Natural killer cell (primary cell): ENCODE measurements around the gene MBNL1. TPM values are rescaled to one million over a fixed set of nuclear protein-coding genes. Genes with fewer than 3 reads are reported as not detected.

Experiments used
- ATAC-seq, 3 donors: fragments of 150-1000 bp in 2 of 3; fragments of 200-7000 bp in 1 of 3; cut with Tn5 transposase; 1 replicate in 1 of 3; 2 replicates in 2 of 3; pipeline ENCODE4 v1.10.0; 2021; ENCODE audit warnings: mild to moderate bottlenecking in 2 of 3, moderate library complexity in 2 of 3
- DNase-seq, 2 donors: peaks; one replicate each; pipeline versions ENCODE4 v3.0.0 to v3.0.0-alpha.2; 2013 to 2021; ENCODE audit warnings: mixed read lengths in 1 of 2
- H3K27ac ChIP-seq: one replicate; pipeline ENCODE4 v1.5.1; 2013; ENCODE audit warnings: mild to moderate bottlenecking, low read length
- H3K27me3 ChIP-seq: one replicate; pipeline ENCODE4 v1.6.1; 2013; ENCODE audit warnings: low read length; ENCODE audit not compliant: control insufficient read depth, insufficient read depth
- H3K36me3 ChIP-seq: one replicate; pipeline ENCODE4 v1.6.1; 2013; ENCODE audit warnings: low read length; ENCODE audit not compliant: control insufficient read depth, insufficient read depth
- H3K4me1 ChIP-seq: one replicate; pipeline ENCODE4 v1.6.1; 2013; ENCODE audit warnings: low read length; ENCODE audit not compliant: control insufficient read depth, insufficient read depth
- H3K4me3 ChIP-seq: one replicate; pipeline ENCODE4 v1.5.1; 2013; ENCODE audit warnings: low read length
- H3K9me3 ChIP-seq: one replicate; pipeline ENCODE4 v1.6.1; 2013; ENCODE audit warnings: low read length; ENCODE audit not compliant: control insufficient read depth, insufficient read depth
- H3K27ac Mint-ChIP-seq, 2 donors: one replicate each; pipeline ENCODE4 v1.8.0; 2022; ENCODE audit warnings: mild to moderate bottlenecking in 2 of 2, mixed read lengths in 2 of 2, moderate library complexity in 1 of 2
- H3K27me3 Mint-ChIP-seq, 2 donors: one replicate each; pipeline ENCODE4 v1.8.0; 2022; ENCODE audit warnings: low read depth in 2 of 2, mixed read lengths in 2 of 2
- H3K36me3 Mint-ChIP-seq: one replicate; pipeline ENCODE4 v1.8.0; 2022; ENCODE audit warnings: mixed read lengths
- H3K4me1 Mint-ChIP-seq, 2 donors: one replicate each; pipeline ENCODE4 v1.8.0; 2022; ENCODE audit warnings: mixed read lengths in 2 of 2
- H3K4me3 Mint-ChIP-seq: one replicate; pipeline ENCODE4 v1.8.0; 2022; ENCODE audit warnings: mild to moderate bottlenecking, moderate library complexity, mixed read lengths
- H3K9me3 Mint-ChIP-seq, 2 donors: one replicate each; pipeline ENCODE4 v1.8.0; 2022; ENCODE audit warnings: mixed read lengths in 2 of 2
- WGBS: methylation state at CpG from one replicate; pipeline ENCODE4 v1.1.7; 2013; ENCODE audit warnings: missing lambda C conversion rate; ENCODE audit not compliant: insufficient coverage; 5-methylcytosine and 5-hydroxymethylcytosine counted together
- intact Hi-C: fragments of 100-400 bp; cut with micrococcal nuclease; formaldehyde crosslinking; loops from one replicate; pipeline ENCODE4 v1.14.2; 2022
- total RNA-seq, 4 donors: library from RNA; stranded (reverse); fragments of 120-200 nt in 1 of 4; gene quantifications; one replicate each; pipeline versions ENCODE4 v1.2.3 to v1.2.4, GENCODE V29; 2013 to 2022
- TF ChIP-seq, protein P1 (sequence below): fragments of 200-600 bp; IDR thresholded peaks from one replicate; pipeline ENCODE4 v1.8.0; 2022; ENCODE audit warnings: antibody characterized with exemption

Gene MBNL1
- total RNA-seq, 3 donors from 2014 or later (not counting 1 experiment from before 2014, with no cell fraction given): 600 to 704 (median 607) TPM

DNA sequence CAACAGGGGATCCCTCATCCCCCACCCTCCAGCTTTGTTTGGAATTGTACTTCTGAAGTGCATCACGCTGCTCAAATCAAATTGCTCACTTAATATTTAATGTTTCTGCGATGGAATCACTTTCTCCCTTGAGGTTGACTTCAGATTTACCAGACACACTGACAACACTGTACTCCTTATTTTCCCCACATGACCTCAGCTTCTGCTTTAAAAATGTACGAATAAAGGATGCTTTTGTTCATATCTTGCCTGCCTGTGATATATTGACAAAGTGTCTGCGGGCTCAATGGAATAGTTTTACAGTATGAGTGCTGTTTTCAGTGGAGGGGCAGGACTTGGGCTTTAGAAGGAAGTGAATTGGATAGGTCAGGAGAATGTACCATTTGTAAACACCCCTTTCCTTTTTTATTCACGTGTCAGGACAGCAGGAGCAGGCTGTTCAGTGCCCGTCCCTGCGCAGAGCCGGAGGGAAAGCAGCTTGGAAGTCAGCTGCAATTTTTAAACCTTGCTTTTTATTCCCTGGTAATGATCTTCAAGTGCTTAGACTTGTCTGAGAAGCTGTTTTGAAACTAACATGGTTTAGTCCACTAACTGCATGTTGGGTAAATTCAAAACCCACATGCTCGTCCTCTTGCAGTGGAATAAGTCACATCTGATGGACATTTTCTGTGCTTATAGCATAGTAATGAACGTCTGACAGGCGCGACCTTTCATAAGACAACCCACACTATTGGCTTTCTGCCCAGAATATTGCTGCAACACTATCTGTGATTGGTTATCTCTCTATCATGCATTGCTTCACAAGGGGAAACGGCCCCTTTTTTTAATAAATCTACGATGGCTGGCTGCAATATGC is 29.9 kb downstream of the MBNL1 start:
- peak overlapping the region; percentile 76 to 89 for H3K27ac Mint-ChIP-seq
- H3K27me3 ChIP-seq: no peaks in the 10 kb centered on the region
- no peak overlapping the region for H3K4me3 ChIP-seq
- no peaks in the 10 kb centered on the region for H3K9me3 ChIP-seq
- peaks cover 35% of the 10 kb centered on the region for H3K36me3 ChIP-seq
- TF ChIP-seq, protein P1, sequence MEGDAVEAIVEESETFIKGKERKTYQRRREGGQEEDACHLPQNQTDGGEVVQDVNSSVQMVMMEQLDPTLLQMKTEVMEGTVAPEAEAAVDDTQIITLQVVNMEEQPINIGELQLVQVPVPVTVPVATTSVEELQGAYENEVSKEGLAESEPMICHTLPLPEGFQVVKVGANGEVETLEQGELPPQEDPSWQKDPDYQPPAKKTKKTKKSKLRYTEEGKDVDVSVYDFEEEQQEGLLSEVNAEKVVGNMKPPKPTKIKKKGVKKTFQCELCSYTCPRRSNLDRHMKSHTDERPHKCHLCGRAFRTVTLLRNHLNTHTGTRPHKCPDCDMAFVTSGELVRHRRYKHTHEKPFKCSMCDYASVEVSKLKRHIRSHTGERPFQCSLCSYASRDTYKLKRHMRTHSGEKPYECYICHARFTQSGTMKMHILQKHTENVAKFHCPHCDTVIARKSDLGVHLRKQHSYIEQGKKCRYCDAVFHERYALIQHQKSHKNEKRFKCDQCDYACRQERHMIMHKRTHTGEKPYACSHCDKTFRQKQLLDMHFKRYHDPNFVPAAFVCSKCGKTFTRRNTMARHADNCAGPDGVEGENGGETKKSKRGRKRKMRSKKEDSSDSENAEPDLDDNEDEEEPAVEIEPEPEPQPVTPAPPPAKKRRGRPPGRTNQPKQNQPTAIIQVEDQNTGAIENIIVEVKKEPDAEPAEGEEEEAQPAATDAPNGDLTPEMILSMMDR: no peak
- intact Hi-C loops: loop anchor here (2.0 to 5.0 kb wide), 2 partner anchors 30 to 116 kb away; partner anchors contain the start of gene MBNL1
- peaks cover 42% of the 10 kb centered on the region for H3K4me1 ChIP-seq
- H3K9me3 Mint-ChIP-seq: no peaks in the 10 kb centered on the region
- DNase-seq (peak; percentile 35 to 90), ATAC-seq (peak; percentile 71 to 86 (median 78))
- peaks cover 57 to 76% of the 10 kb centered on the region in 2 donors for H3K4me1 Mint-ChIP-seq
- H3K27me3 Mint-ChIP-seq: no peaks in the 10 kb centered on the region
- peak overlapping the region; percentile 71 for H3K4me3 Mint-ChIP-seq
- 26% methylated on average over 13 of the region's 14 CpGs for WGBS
- peaks cover 8% of the 10 kb centered on the region for H3K36me3 Mint-ChIP-seq
- H3K27ac ChIP-seq: peak overlapping the region; percentile 60

- peaks cover 61 to 78% of the 10 kb centered on the region in 2 donors for H3K4me1 Mint-ChIP-seq
- ATAC-seq (peak; percentile 20 to 45 (median 37)), DNase-seq (peak in 1 of 2 donors; percentile 80)
- no peaks in the 10 kb centered on the region for H3K9me3 Mint-ChIP-seq
- intact Hi-C loops: loop anchor here (2.0 to 5.0 kb wide), 2 partner anchors 31 to 117 kb away; partner anchors contain the start of gene MBNL1
- Histone ChIP-seq H3K27me3 (no peaks in the 10 kb centered on the region), H3K4me1 (peaks cover 42% of the 10 kb centered on the region), H3K4me3 (no peak overlapping the region), H3K36me3 (peaks cover 35% of the 10 kb centered on the region), H3K9me3 (no peaks in the 10 kb centered on the region), H3K27ac (peak overlapping the region; percentile 60)
- peak overlapping the region; percentile 71 for H3K4me3 Mint-ChIP-seq
- TF ChIP-seq, protein P1: no peak
- H3K27me3 Mint-ChIP-seq: no peaks in the 10 kb centered on the region
- 61% methylated on average over 8 of the region's 9 CpGs for WGBS
- H3K27ac Mint-ChIP-seq: peak overlapping the region; percentile 76 to 89
- peaks cover 8% of the 10 kb centered on the region for H3K36me3 Mint-ChIP-seq
These were observed 30.7 kb downstream of the MBNL1 start for GRCh38 chr3:152299249-152299976.

DNA sequence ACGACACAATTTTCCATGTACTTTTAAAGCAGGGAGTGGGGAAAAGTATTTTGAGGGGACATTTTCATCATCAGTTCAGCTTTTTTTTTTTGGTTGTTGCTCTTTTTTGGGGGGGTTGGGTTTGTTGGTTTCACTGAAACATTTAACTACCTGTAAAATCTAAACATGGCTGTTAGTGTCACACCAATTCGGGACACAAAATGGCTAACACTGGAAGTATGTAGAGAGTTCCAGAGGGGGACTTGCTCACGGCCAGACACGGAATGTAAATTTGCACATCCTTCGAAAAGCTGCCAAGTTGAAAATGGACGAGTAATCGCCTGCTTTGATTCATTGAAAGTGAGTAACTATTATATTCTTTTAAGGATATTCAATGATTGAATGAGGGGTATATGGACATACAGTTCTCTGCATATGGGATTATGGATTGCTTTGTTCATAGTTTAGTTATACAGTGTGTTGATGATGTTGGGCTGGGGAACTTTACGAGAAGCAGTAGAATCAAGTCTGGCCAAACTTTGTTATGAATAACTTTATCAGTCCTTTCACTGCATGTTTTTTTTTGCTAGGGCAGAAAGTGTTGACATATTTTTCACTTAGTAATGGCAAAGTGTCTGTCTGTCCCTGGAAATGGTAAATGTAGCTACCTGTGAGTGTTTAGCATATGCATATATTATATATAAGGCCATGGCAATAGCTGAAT is 31.5 kb downstream of the MBNL1 start:
- no peaks in the 10 kb centered on the region for H3K9me3 Mint-ChIP-seq
- H3K4me1 ChIP-seq: peaks cover 42% of the 10 kb centered on the region
- H3K4me3 ChIP-seq: no peak overlapping the region
- H3K27me3 Mint-ChIP-seq: no peaks in the 10 kb centered on the region
- 87% methylated on average over 8 of the region's 8 CpGs for WGBS
- H3K9me3 ChIP-seq: no peaks in the 10 kb centered on the region
- H3K36me3 ChIP-seq: peaks cover 35% of the 10 kb centered on the region
- intact Hi-C loops: no loop called here
- peak overlapping the region; percentile 71 for H3K4me3 Mint-ChIP-seq
- no peaks in the 10 kb centered on the region for H3K27me3 ChIP-seq
- peaks cover 8% of the 10 kb centered on the region for H3K36me3 Mint-ChIP-seq
- peak overlapping the region; percentile 60 for H3K27ac ChIP-seq
- TF ChIP-seq, protein P1: no peak
- peaks cover 65 to 82% of the 10 kb centered on the region in 2 donors for H3K4me1 Mint-ChIP-seq
- DNase-seq (no peak), ATAC-seq (no peak)
- H3K27ac Mint-ChIP-seq: peak overlapping the region; percentile 76 to 89
